GM21717 (cell line): Measurements from ENCODE around the gene PCDHGA6.
"Not testable (repeated sequence)": the region's sequence is repeated elsewhere in the genome, so short reads cannot be mapped to it uniquely, and the experiment has no call there.

Source experiments
- ATAC-seq: cut with Tn5 transposase; IDR thresholded peaks from one replicate; pipeline ENCODE4 v1.9.1; 2021; ENCODE audit warnings: mild to moderate bottlenecking, moderate library complexity; ENCODE audit not compliant: unreplicated experiment

PCDHGA6 gene

GRCh38 chr5:141359790-141360426 lies 13.8 kb upstream of the PCDHGA6 start, which contains the start of gene PCDHGB2:
Gene PCDHGB2, plus strand, starts transcription at chr5:141359994. Its CDS starts 142 bp downstream, at chr5:141360136.
- ATAC-seq, result peak; percentile 78

DNA sequence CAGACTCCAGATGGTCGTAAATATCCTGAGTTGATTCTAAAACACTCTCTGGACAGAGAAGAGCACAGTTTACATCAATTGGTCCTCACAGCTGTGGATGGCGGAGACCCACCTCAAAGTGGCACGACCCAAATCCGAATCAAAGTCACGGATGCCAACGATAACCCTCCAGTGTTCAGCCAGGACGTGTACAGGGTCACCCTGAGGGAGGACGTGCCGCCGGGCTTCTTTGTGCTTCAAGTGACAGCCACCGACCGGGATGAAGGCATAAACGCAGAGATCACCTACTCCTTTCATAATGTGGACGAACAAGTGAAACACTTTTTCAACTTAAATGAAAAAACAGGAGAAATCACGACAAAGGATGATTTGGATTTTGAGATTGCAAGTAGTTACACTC lies 13.0 kb upstream of the PCDHGA6 start:
- no peak for ATAC-seq

DNA sequence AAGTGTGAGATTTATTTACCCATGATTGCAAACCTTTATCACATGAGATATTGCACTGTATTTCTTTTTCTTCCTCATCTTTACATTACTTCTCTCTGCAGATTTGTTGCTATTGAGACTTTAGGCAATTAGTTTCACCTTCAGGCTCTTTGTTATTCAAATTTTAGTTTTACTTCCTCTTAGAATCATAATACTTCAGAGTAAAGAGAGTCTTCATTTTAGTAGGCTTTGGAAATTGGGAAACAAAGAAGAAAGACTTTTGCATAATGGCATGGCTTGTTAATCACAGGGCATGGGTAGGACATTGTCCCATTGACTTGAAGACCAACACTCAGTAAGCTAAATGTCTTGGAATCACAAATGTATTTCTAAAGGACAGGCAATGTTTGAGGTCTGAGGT lies 11.0 kb upstream of the PCDHGA6 start:
- ATAC-seq, result no peak

DNA sequence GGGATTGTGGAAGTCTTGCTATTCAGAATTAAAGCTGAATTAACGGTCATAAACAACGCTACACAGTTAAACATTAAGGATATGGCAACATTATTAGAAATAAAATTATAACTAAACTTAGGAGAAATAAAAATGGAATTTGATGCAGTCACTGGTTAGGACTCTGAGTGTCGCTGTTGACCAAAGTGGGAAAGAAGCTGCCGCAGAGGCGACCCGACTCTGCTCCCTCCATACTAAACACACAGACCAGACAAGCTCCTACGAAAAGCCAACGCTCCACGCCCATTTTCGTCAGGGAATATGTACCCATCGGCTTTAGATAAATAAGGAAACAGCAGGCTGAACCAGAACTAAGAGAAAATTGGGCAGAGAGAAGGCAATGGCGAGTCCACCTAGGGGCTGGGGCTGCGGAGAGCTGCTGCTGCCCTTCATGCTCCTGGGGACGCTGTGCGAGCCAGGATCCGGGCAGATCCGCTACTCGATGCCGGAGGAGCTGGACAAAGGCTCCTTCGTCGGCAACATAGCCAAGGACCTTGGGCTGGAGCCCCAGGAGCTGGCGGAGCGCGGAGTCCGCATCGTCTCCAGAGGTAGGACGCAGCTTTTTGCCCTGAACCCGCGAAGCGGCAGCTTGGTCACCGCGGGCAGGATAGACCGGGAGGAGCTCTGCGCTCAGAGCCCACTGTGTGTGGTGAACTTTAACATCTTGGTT lies 9.6 kb upstream of the PCDHGA6 start, which contains the start of gene PCDHGA5:
Gene PCDHGA5 (plus strand): TSS at position 211 of the 709 bp plus-strand sequence. CDS start 169 bp downstream, at position 380.
- ATAC-seq, result no peak

DNA sequence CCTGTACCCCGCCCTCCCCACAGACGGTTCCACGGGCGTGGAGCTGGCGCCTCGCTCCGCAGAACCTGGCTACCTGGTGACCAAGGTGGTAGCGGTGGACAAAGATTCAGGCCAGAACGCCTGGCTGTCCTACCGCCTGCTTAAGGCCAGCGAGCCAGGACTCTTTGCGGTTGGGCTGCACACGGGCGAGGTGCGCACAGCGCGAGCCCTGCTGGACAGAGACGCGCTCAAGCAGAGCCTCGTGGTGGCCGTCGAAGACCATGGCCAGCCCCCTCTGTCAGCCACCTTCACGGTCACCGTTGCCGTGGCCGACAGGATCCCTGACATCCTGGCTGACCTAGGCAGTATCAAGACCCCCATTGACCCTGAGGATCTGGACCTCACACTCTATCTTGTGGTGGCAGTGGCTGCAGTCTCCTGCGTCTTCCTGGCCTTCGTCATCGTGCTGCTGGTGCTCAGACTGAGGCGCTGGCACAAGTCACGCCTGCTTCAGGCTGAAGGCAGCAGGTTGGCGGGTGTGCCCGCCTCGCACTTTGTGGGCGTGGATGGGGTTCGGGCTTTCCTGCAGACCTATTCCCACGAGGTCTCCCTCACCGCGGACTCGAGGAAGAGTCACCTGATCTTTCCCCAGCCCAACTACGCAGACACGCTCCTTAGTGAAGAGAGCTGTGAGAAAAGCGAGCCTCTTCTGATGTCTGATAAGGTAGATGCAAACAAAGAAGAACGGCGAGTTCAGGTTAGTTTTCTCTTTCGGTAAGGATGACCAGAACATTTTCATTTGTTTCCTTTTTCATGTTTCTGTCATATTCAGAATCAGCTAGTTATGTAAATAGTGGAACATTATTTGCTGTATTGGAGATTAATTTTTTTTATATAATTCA lies 7.4 kb upstream of the PCDHGA6 start:
- no peak for ATAC-seq

DNA sequence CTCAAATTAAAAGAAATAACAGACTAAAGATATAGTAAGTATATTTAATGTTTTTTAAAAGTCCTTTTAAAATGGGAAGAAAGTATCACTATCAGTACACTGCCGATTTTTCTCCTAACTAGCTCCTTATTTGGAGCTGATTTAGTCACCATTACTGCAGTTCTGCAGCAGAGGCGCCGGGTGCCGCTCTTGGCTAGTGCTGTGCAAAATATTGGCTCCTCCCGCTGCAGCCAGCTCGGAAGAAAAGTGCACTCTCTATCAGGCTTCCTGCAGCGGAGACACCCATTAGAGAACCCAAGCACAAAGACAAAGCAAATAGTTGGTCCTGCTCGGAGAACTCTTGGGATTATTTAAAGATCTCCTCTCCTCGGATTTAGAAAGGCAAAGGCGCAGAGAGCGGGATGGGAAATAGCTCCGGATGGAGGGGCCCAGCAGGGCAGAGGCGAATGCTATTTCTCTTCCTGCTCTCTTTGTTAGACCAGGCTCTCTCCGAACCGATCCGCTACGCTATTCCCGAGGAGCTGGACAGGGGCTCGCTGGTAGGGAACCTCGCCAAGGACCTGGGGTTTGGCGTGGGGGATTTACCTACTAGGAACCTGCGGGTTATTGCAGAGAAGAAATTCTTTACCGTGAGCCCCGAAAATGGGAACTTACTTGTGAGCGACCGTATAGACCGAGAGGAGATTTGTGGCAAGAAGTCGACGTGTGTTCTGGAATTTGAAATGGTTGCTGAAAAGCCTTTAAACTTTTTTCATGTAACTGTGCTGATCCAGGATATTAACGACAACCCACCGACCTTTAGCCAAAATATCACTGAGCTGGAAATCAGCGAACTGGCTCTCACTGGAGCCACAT lies 3.5 kb upstream of the PCDHGA6 start, which contains the start of gene PCDHGB3:
Gene PCDHGB3 (plus strand): TSS at position 249 of the 855 bp plus-strand sequence. CDS start 153 bp downstream, at position 402.
- peak; percentile 73 for ATAC-seq

DNA sequence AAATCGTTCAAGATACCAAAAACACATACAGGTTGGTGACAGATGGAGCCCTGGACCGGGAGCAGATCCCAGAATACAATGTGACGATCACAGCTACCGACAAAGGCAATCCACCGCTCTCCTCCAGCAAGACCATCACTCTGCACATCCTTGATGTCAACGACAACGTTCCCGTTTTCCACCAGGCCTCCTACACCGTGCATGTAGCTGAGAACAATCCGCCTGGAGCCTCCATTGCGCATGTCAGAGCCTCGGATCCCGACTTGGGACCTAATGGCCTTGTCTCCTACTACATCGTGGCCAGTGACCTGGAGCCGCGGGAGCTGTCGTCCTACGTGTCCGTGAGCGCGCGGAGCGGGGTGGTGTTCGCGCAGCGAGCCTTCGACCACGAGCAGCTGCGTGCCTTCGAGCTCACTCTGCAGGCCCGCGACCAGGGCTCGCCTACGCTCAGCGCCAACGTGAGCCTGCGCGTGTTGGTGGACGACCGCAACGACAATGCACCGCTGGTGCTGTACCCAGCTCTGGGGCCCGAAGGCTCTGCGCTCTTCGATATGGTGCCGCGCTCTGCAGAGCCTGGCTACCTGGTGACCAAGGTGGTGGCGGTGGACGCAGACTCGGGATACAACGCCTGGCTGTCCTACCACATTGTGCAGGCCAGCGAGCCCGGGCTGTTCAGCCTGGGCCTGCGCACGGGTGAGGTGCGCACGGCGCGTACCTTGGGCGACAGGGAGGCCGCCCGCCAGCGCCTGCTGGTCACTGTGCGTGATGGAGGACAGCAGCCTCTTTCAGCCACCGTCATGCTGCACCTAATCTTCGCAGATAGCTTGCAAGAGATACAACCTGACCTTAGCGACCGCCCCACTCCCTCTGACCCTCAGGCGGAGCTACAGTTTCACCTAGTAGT lies 1.9 kb upstream of the PCDHGA6 start:
- no peak for ATAC-seq

DNA sequence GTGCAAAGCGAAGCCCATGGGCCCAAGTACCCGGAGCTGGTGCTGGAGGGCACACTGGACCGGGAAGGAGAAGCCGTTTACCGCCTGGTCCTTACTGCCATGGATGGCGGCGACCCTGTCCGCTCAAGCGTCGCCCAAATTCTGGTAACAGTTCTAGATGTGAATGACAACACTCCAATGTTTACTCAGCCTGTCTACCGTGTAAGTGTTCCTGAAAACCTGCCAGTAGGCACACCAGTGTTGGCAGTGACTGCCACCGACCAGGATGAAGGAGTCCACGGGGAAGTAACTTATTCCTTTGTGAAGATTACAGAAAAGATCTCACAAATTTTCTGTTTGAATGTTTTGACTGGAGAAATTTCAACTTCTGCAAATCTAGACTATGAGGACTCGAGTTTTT lies 936 bp downstream of the PCDHGA6 start:
- ATAC-seq, result no peak

GRCh38 chr5:141375444-141376155 lies 1.9 kb downstream of the PCDHGA6 start:
- not testable (repeated sequence) for ATAC-seq

- ATAC-seq, result no peak
Observed at GRCh38 chr5:141382469-141383294, 9.0 kb downstream of the PCDHGA6 start, which contains the start of gene PCDHGA7. Gene PCDHGA7, plus strand, starts transcription at chr5:141382742. Its CDS starts 158 bp downstream, at chr5:141382900.

- ATAC-seq, result no peak
Observed at GRCh38 chr5:141383345-141383744, 9.7 kb downstream of the PCDHGA6 start.

- ATAC-seq, result no peak
Observed at GRCh38 chr5:141384471-141385267, 11.0 kb downstream of the PCDHGA6 start.

GRCh38 chr5:141387557-141388311 lies 14.0 kb downstream of the PCDHGA6 start, which contains the start of gene PCDHGB4:
Gene PCDHGB4, plus strand, starts transcription at chr5:141387698. Its CDS starts 187 bp downstream, at chr5:141387885.
- peak; percentile 91 for ATAC-seq

DNA sequence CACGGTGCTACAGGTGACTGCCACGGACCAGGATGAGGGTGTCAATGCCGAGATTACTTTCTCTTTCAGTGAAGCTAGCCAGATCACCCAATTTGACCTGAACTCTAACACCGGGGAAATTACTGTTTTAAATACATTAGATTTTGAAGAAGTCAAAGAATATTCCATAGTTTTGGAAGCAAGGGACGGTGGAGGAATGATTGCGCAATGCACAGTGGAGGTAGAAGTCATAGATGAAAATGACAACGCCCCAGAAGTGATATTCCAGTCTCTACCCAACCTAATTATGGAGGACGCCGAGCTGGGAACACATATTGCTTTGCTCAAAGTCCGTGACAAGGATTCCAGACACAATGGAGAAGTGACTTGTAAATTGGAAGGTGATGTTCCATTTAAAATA lies 15.0 kb downstream of the PCDHGA6 start:
- no peak for ATAC-seq

GRCh38 chr5:141389153-141390042 lies 15.7 kb downstream of the PCDHGA6 start:
- no peak for ATAC-seq
